Testis (tissue), 2 donors: Measurements from ENCODE around the gene RARG.

Source experiments
- POLR2A ChIP-seq: fragments of 450-650 bp; IDR thresholded peaks from one replicate; pipeline ENCODE4 v1.6.1; 2017; ENCODE audit warnings: antibody characterized with exemption, mild to moderate bottlenecking, moderate library complexity
- TF ChIP-seq, protein P1 (sequence below), 3 experiments: fragments of 450-650 bp in 2 of 3; fragments of 200-600 bp in 1 of 3; sonication (generic) in 1 of 3; IDR thresholded peaks; one replicate each; pipeline ENCODE4 v1.5.1; 2016 to 2019; ENCODE audit warnings: antibody characterized with exemption in 3 of 3, mild to moderate bottlenecking in 2 of 3, moderate library complexity in 1 of 3

DNA sequence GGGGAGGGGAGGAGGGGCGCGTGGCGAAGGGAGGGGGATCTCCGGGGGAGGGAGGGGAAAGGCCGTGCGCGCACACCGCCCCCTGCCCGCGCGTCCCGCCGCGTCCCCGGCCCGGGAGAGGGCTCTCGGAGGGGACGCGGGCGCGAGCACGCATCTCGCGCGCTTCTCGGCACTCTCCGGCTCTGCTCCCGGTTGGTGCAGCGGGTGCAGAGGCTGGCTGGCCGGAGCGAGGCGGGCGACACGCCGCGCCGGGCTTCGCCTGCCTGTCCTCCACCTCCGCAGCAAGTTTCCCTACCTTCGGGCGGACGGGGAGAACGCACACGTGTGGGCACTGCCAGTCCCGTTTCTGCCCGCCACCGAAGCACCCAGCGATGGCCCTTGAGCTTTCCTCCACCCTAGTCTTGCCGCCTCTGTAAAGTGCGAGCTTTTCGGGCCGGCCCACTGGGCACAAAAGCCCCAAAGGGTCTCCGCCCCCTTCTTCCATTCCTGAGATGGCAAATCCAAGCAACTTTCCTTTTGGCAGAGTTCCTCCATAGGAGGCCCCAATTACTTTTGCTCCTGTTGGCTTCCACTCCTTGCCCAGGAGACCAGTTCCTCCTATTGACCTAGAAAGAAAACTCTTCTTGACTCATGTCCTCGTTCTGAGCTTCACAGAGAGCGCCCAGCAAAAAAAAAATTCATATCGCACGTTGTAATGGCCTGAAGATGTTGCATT lies 50.9 kb downstream of the RARG start:
- TF ChIP-seq POLR2A = no peak
- TF ChIP-seq, protein P1, sequence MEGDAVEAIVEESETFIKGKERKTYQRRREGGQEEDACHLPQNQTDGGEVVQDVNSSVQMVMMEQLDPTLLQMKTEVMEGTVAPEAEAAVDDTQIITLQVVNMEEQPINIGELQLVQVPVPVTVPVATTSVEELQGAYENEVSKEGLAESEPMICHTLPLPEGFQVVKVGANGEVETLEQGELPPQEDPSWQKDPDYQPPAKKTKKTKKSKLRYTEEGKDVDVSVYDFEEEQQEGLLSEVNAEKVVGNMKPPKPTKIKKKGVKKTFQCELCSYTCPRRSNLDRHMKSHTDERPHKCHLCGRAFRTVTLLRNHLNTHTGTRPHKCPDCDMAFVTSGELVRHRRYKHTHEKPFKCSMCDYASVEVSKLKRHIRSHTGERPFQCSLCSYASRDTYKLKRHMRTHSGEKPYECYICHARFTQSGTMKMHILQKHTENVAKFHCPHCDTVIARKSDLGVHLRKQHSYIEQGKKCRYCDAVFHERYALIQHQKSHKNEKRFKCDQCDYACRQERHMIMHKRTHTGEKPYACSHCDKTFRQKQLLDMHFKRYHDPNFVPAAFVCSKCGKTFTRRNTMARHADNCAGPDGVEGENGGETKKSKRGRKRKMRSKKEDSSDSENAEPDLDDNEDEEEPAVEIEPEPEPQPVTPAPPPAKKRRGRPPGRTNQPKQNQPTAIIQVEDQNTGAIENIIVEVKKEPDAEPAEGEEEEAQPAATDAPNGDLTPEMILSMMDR (IDR thresholded peaks at IDR 0.05) = no peak
